ENCODE data around the gene PLS3.

DNA sequence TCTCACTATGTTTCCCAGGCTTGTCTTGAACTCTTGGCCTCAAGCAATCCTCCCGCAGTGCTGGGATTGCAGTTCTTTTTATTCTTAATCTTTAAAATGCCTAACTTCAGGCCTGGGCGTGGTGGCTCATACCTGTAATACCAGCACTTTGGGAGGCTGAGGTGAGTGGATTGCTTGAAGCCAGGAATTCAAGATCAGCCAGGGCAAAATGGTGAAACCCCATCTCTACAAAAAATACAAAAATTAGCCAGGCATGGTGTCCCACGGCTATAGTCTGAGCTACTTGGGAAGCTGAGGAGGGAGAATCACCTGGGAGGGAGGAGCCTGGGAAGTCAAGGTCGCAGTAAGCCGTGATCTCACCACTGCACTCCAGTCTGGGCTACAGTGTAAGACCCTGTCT, 45.9 kb downstream of the PLS3 start:
- TF ChIP-seq NFIC (IDR thresholded peaks at IDR 0.05) (no peak), EP300 (IDR thresholded peaks at IDR 0.05; ENCODE audit: borderline replicate concordance) (no peak), CEBPB (IDR thresholded peaks at IDR 0.05) (no peak), YY1 (IDR thresholded peaks at IDR 0.05; ENCODE audit: low read depth) (no peak), CREB1 (IDR thresholded peaks at IDR 0.05; ENCODE audit: low read depth) (no peak), RAD21 (IDR thresholded peaks at IDR 0.05; ENCODE audit: low read depth) (no peak), EGR1 (IDR thresholded peaks at IDR 0.05) (no peak), TEAD4 (IDR thresholded peaks at IDR 0.05) (no peak)
- TF ChIP-seq, protein P1, sequence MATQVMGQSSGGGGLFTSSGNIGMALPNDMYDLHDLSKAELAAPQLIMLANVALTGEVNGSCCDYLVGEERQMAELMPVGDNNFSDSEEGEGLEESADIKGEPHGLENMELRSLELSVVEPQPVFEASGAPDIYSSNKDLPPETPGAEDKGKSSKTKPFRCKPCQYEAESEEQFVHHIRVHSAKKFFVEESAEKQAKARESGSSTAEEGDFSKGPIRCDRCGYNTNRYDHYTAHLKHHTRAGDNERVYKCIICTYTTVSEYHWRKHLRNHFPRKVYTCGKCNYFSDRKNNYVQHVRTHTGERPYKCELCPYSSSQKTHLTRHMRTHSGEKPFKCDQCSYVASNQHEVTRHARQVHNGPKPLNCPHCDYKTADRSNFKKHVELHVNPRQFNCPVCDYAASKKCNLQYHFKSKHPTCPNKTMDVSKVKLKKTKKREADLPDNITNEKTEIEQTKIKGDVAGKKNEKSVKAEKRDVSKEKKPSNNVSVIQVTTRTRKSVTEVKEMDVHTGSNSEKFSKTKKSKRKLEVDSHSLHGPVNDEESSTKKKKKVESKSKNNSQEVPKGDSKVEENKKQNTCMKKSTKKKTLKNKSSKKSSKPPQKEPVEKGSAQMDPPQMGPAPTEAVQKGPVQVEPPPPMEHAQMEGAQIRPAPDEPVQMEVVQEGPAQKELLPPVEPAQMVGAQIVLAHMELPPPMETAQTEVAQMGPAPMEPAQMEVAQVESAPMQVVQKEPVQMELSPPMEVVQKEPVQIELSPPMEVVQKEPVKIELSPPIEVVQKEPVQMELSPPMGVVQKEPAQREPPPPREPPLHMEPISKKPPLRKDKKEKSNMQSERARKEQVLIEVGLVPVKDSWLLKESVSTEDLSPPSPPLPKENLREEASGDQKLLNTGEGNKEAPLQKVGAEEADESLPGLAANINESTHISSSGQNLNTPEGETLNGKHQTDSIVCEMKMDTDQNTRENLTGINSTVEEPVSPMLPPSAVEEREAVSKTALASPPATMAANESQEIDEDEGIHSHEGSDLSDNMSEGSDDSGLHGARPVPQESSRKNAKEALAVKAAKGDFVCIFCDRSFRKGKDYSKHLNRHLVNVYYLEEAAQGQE (IDR thresholded peaks at IDR 0.05; ENCODE audit: low read depth), result no peak
- TF ChIP-seq, protein P2, sequence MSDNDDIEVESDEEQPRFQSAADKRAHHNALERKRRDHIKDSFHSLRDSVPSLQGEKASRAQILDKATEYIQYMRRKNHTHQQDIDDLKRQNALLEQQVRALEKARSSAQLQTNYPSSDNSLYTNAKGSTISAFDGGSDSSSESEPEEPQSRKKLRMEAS (IDR thresholded peaks at IDR 0.05), result no peak
